Neural progenitor cell (in vitro differentiated cells): Measurements from ENCODE around the gene KRT78. TPM values are rescaled to one million over a fixed set of nuclear protein-coding genes. Genes with fewer than 3 reads are reported as not detected.

ENCODE experiments used
- DNase-seq: peaks from one replicate; pipeline ENCODE4 v3.0.0-alpha.2; 2016; ENCODE audit warnings: low spot score
- H2AFZ ChIP-seq: fragments of 200-600 bp; sonication (generic); replicated peaks from 2 replicates; pipeline ENCODE4 v1.6.1; 2016; ENCODE audit warnings: antibody characterized with exemption
- H3F3A ChIP-seq: fragments of 200-600 bp; sonication (generic); 2 replicates; pipeline ENCODE4 v1.6.1; 2016; ENCODE audit warnings: antibody characterized with exemption, low read depth
- H3K27ac ChIP-seq: fragments of 200-600 bp; sonication (generic); 2 replicates; pipeline ENCODE4 v1.5.1; 2016; ENCODE audit warnings: mild to moderate bottlenecking
- H3K27me3 ChIP-seq: fragments of 200-600 bp; sonication (generic); 2 replicates; pipeline ENCODE4 v1.6.1; 2016; ENCODE audit warnings: mild to moderate bottlenecking, moderate library complexity
- H3K36me3 ChIP-seq: fragments of 200-600 bp; sonication (generic); 2 replicates; pipeline ENCODE4 v1.5.1; 2016
- H3K4me1 ChIP-seq: fragments of 200-600 bp; sonication (generic); 2 replicates; pipeline ENCODE4 v1.6.1; 2016; ENCODE audit warnings: mixed run types
- H3K4me2 ChIP-seq: fragments of 200-600 bp; sonication (generic); 2 replicates; pipeline ENCODE4 v1.6.1; 2016
- H3K4me3 ChIP-seq: fragments of 200-600 bp; sonication (generic); 2 replicates; pipeline ENCODE4 v1.5.1; 2016
- H3K79me2 ChIP-seq: fragments of 200-600 bp; sonication (generic); 2 replicates; pipeline ENCODE4 v1.6.1; 2016; ENCODE audit warnings: low read depth
- H3K9ac ChIP-seq: fragments of 200-600 bp; sonication (generic); 2 replicates; pipeline ENCODE4 v1.6.1; 2016
- H3K9me3 ChIP-seq: fragments of 200-600 bp; sonication (generic); 2 replicates; pipeline ENCODE4 v1.5.1; 2016; ENCODE audit warnings: low read depth
- H4K20me1 ChIP-seq: fragments of 200-600 bp; sonication (generic); 2 replicates; pipeline ENCODE4 v1.6.1; 2016; ENCODE audit warnings: low read depth
- H3K27ac Mint-ChIP-seq: 3 replicates; pipeline ENCODE4 v1.8.0; 2021; ENCODE audit warnings: mixed read lengths
- H3K27me3 Mint-ChIP-seq: 2 replicates; pipeline ENCODE4 v1.8.0; 2022; ENCODE audit warnings: low read depth, mild to moderate bottlenecking, inconsistent platforms, moderate library complexity, mixed read lengths; ENCODE audit not compliant: insufficient read depth
- H3K36me3 Mint-ChIP-seq: 3 replicates; pipeline ENCODE4 v1.8.0; 2021; ENCODE audit warnings: mixed read lengths
- H3K4me1 Mint-ChIP-seq: 3 replicates; pipeline ENCODE4 v1.8.0; 2021; ENCODE audit warnings: mixed read lengths
- H3K4me3 Mint-ChIP-seq: 3 replicates; pipeline ENCODE4 v1.8.0; 2021; ENCODE audit warnings: mild to moderate bottlenecking, moderate library complexity, mixed read lengths
- H3K9me3 Mint-ChIP-seq: 3 replicates; pipeline ENCODE4 v1.8.0; 2020; ENCODE audit warnings: mixed read lengths
- EZH2 ChIP-seq: fragments of 200-600 bp; sonication (generic); IDR thresholded peaks from 2 replicates; pipeline ENCODE4 v1.6.1; 2017; ENCODE audit warnings: antibody characterized with exemption, mild to moderate bottlenecking, moderate library complexity
- EZH2phosphoT487 ChIP-seq: fragments of 200-600 bp; sonication (generic); IDR thresholded peaks from 2 replicates; pipeline ENCODE4 v1.6.1; 2017; ENCODE audit warnings: antibody characterized with exemption
- total RNA-seq: library from RNA; depleted of rRNA; stranded (reverse); fragments of >200 nt; gene quantifications from 2 replicates; pipeline ENCODE4 v1.2.3, GENCODE V29; 2015; ENCODE audit warnings: low replicate concordance
- TF ChIP-seq, protein P1 (sequence below): fragments of 200-600 bp; sonication (generic); IDR thresholded peaks from 2 replicates; pipeline ENCODE4 v1.5.1; 2017; ENCODE audit warnings: antibody characterized with exemption, mild to moderate bottlenecking

KRT78 gene
- total RNA-seq, 1 donor from 2014 or later: not detected

DNA sequence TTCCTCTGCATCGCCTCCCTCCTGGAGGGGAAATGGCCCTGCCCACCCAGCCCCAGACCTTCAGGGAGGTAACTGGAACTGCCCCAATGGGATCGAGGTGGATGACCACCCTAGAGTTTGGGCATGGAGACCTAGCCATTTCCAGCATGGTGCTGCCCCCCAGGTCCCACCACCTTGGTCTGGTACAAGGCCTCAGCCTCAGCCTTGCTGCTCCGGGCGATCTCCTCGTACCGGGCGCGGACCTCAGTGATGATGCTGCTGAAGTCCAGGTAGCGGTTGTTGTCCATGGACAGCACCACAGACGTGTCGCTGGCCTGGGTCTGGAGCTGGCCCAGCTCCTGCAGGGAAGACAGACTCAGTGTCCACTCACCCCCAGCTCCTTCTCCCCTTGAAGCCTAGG, 4.4 kb downstream of the KRT78 start:
- Histone ChIP-seq H4K20me1 (no peaks in the 10 kb centered on the region), H2AFZ (no peak overlapping the region), H3K79me2 (no peaks in the 10 kb centered on the region), H3F3A (no peaks in the 10 kb centered on the region), H3K36me3 (no peaks in the 10 kb centered on the region), H3K4me3 (no peak overlapping the region), H3K27ac (no peak overlapping the region), H3K27me3 (no peaks in the 10 kb centered on the region), H3K9ac (no peak overlapping the region), H3K4me2 (no peak overlapping the region), H3K9me3 (no peaks in the 10 kb centered on the region), H3K4me1 (peaks cover under 1% of the 10 kb centered on the region)
- no peak for DNase-seq
- Mint-ChIP-seq H3K4me3 (no peak overlapping the region), H3K27ac (no peak overlapping the region), H3K9me3 (no peaks in the 10 kb centered on the region), H3K4me1 (peaks cover 6% of the 10 kb centered on the region), H3K36me3 (no peaks in the 10 kb centered on the region), H3K27me3 (peaks cover 15% of the 10 kb centered on the region)
- TF ChIP-seq EZH2phosphoT487 (no peak), EZH2 (no peak)
- TF ChIP-seq, protein P1, sequence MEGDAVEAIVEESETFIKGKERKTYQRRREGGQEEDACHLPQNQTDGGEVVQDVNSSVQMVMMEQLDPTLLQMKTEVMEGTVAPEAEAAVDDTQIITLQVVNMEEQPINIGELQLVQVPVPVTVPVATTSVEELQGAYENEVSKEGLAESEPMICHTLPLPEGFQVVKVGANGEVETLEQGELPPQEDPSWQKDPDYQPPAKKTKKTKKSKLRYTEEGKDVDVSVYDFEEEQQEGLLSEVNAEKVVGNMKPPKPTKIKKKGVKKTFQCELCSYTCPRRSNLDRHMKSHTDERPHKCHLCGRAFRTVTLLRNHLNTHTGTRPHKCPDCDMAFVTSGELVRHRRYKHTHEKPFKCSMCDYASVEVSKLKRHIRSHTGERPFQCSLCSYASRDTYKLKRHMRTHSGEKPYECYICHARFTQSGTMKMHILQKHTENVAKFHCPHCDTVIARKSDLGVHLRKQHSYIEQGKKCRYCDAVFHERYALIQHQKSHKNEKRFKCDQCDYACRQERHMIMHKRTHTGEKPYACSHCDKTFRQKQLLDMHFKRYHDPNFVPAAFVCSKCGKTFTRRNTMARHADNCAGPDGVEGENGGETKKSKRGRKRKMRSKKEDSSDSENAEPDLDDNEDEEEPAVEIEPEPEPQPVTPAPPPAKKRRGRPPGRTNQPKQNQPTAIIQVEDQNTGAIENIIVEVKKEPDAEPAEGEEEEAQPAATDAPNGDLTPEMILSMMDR: no peak

DNA sequence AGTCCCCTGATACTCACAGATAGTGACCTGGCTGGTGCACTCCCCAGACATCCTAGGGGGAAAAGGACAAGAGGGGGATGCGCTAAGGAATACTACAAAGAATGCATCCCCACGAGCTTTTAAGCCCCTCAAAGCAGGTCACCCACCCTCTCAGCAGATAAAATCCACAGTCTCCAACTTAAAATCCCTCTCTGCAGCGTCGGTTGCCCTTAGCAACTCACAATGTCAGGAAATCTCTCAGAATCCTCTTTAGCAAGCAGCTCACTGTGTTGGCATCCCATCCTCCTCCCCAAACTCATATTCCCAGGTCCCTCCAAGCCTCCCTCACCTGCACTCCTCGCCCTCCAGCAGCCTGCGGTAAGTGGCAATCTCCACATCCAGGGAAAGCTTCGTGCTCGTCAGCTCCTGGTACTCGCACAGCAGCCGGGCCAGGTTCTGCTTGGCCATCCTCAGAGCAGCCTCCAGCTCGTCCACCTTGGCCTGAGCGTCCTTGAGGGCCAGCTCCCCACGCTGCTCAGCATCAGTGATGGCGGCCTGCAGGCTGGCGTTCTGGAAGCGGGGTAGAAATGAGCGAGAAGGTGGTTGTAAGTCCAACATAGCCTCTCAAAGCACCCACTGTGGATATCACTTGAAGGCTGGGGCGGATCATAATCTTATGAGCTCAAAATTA, 9.2 kb downstream of the KRT78 start:
- no peak for DNase-seq
- Histone ChIP-seq H3F3A (no peaks in the 10 kb centered on the region), H2AFZ (no peak overlapping the region), H4K20me1 (no peaks in the 10 kb centered on the region), H3K79me2 (no peaks in the 10 kb centered on the region), H3K4me1 (peaks cover 5% of the 10 kb centered on the region), H3K4me3 (no peak overlapping the region), H3K4me2 (no peak overlapping the region), H3K27me3 (no peaks in the 10 kb centered on the region), H3K36me3 (no peaks in the 10 kb centered on the region), H3K9ac (no peak overlapping the region), H3K9me3 (no peaks in the 10 kb centered on the region), H3K27ac (no peak overlapping the region)
- no peaks in the 10 kb centered on the region for H3K9me3 Mint-ChIP-seq
- H3K4me1 Mint-ChIP-seq: peaks cover 36% of the 10 kb centered on the region
- TF ChIP-seq EZH2 (no peak), EZH2phosphoT487 (no peak)
- TF ChIP-seq, protein P1: no peak
- H3K36me3 Mint-ChIP-seq: no peaks in the 10 kb centered on the region
- peaks cover 21% of the 10 kb centered on the region for H3K27me3 Mint-ChIP-seq
- no peak overlapping the region for H3K27ac Mint-ChIP-seq
- H3K4me3 Mint-ChIP-seq: no peak overlapping the region

DNA sequence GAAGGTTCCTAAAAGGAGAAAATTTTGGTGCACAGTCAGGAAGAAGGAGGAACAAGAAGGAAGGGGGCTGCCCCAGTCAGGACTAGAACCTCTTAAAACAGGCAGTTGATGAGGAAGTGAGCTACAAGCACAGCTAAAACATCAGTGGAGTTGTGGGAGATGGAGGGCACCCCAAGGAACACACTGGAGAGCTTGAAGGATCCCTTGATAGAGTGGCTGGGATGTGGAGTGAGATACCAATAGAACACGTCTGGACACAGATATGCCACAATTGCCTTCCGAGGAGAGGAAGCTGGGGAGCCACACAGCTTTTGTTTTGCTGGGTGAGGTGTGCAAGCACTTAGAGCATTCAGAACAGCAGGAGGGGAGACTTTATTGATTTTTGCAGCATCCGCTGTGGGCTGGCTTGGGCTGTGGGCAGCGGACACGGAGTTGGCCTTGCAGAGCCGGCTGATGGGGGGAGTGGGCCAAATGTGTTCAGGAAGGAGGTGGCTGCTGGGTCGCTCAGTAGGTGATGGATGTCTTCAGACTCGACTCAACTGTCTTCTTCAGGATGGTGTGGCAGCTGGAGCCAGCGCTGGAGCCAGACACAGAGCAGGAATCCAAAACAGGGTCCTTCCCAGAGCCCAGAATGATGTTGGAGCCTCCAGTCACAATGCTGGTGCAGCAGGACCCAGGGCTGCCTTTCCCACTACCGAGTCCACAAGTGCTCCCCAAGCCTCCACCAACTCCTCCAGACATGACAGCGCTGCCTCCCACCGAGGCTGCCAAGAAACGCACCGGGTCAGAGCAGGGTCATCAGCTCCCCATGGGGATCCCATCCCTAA, 10.0 kb downstream of the KRT78 start:
- H3K27ac Mint-ChIP-seq: peak overlapping the region; percentile 50
- TF ChIP-seq, protein P1: no peak
- TF ChIP-seq EZH2 (no peak), EZH2phosphoT487 (no peak)
- no peak overlapping the region for H3K4me3 Mint-ChIP-seq
- H3K4me1 Mint-ChIP-seq: peaks cover 36% of the 10 kb centered on the region
- Histone ChIP-seq H3K27ac (no peak overlapping the region), H3K4me1 (peaks cover 5% of the 10 kb centered on the region), H3K36me3 (no peaks in the 10 kb centered on the region), H3K27me3 (no peaks in the 10 kb centered on the region), H3F3A (no peaks in the 10 kb centered on the region), H3K79me2 (no peaks in the 10 kb centered on the region), H2AFZ (no peak overlapping the region), H3K4me2 (no peak overlapping the region), H3K9me3 (no peaks in the 10 kb centered on the region), H4K20me1 (no peaks in the 10 kb centered on the region), H3K4me3 (no peak overlapping the region), H3K9ac (no peak overlapping the region)
- no peaks in the 10 kb centered on the region for H3K36me3 Mint-ChIP-seq
- H3K9me3 Mint-ChIP-seq: no peaks in the 10 kb centered on the region
- DNase-seq: no peak
- H3K27me3 Mint-ChIP-seq: peaks cover 21% of the 10 kb centered on the region
